GM23338 (cell line): ENCODE results near the gene CABLES2. TPM values are rescaled to one million over a fixed set of nuclear protein-coding genes. Genes with fewer than 3 reads are reported as not detected.

Source experiments
- ATAC-seq: fragments of 200-7000 bp; cut with Tn5 transposase; 3 replicates; pipeline ENCODE4 v1.9.1; 2020
- DNase-seq: peaks from one replicate; pipeline ENCODE4 v3.0.0-alpha.2; 2015; ENCODE audit warnings: low spot score
- H2AFZ ChIP-seq: fragments of 200-600 bp; sonication (generic); 2 replicates; pipeline ENCODE4 v1.8.0; 2016; ENCODE audit warnings: antibody characterized with exemption, mild to moderate bottlenecking, moderate library complexity
- H3F3A ChIP-seq: fragments of 200-600 bp; sonication (generic); replicated peaks from 2 replicates; pipeline ENCODE4 v1.8.0; 2017; ENCODE audit warnings: antibody characterized with exemption, mixed run types, low read depth
- H3K27ac ChIP-seq: fragments of 200-600 bp; sonication (generic); 2 replicates; pipeline ENCODE4 v1.6.1; 2016; ENCODE audit warnings: low read depth
- H3K27me3 ChIP-seq: fragments of 200-600 bp; sonication (generic); 2 replicates; pipeline ENCODE4 v1.8.0; 2016; ENCODE audit warnings: mild to moderate bottlenecking, mixed run types, moderate library complexity; ENCODE audit not compliant: insufficient read depth
- H3K36me3 ChIP-seq: fragments of 200-600 bp; sonication (generic); 2 replicates; pipeline ENCODE4 v1.8.0; 2016; ENCODE audit warnings: mild to moderate bottlenecking; ENCODE audit not compliant: insufficient read depth
- H3K4me1 ChIP-seq: fragments of 200-600 bp; sonication (generic); 2 replicates; pipeline ENCODE4 v1.8.0; 2016; ENCODE audit warnings: mild to moderate bottlenecking, moderate library complexity; ENCODE audit not compliant: insufficient read depth
- H3K4me2 ChIP-seq: fragments of 200-600 bp; sonication (generic); 2 replicates; pipeline ENCODE4 v1.7.1; 2017; ENCODE audit warnings: mixed run types
- H3K4me3 ChIP-seq: fragments of 200-600 bp; sonication (generic); 2 replicates; pipeline ENCODE4 v1.6.1; 2016; ENCODE audit warnings: mixed run types
- H3K79me2 ChIP-seq: fragments of 200-600 bp; sonication (generic); replicated peaks from 2 replicates; pipeline ENCODE4 v1.8.0; 2017; ENCODE audit warnings: mild to moderate bottlenecking; ENCODE audit not compliant: insufficient read depth
- H3K9me2 ChIP-seq: fragments of 200-600 bp; sonication (generic); 2 replicates; pipeline ENCODE4 v1.8.0; 2017; ENCODE audit not compliant: insufficient read depth
- H4K20me1 ChIP-seq: fragments of 200-600 bp; sonication (generic); replicated peaks from 2 replicates; pipeline ENCODE4 v1.8.0; 2017; ENCODE audit warnings: mild to moderate bottlenecking; ENCODE audit not compliant: insufficient read depth
- H3K27ac Mint-ChIP-seq: 2 replicates; pipeline ENCODE4 v1.8.0; 2020; ENCODE audit warnings: inconsistent platforms, mild to moderate bottlenecking, moderate library complexity, mixed read lengths
- H3K27me3 Mint-ChIP-seq: 3 replicates; pipeline ENCODE4 v1.8.0; 2022; ENCODE audit warnings: low read depth, mild to moderate bottlenecking, moderate library complexity, mixed read lengths, inconsistent platforms; ENCODE audit not compliant: insufficient read depth, poor library complexity
- H3K36me3 Mint-ChIP-seq: 3 replicates; pipeline ENCODE4 v1.8.0; 2021; ENCODE audit warnings: low read depth, mild to moderate bottlenecking, inconsistent platforms, moderate library complexity, mixed read lengths
- H3K4me1 Mint-ChIP-seq: 3 replicates; pipeline ENCODE4 v1.8.0; 2020; ENCODE audit warnings: mild to moderate bottlenecking, inconsistent platforms, mixed read lengths
- H3K4me3 Mint-ChIP-seq: 3 replicates; pipeline ENCODE4 v1.8.0; 2021; ENCODE audit warnings: moderate library complexity, mild to moderate bottlenecking, inconsistent platforms, mixed read lengths
- H3K9me3 Mint-ChIP-seq: 3 replicates; pipeline ENCODE4 v1.8.0; 2020; ENCODE audit warnings: moderate library complexity, mild to moderate bottlenecking, inconsistent platforms, mixed read lengths
- STAT1 ChIP-seq: IDR thresholded peaks from one replicate; pipeline ENCODE4 v1.6.1; 2016; ENCODE audit warnings: antibody characterized with exemption; ENCODE audit not compliant: unreplicated experiment
- ZNF331 ChIP-seq: fragments of 250-450 bp; sonication (Bioruptor Pico); IDR thresholded peaks from 2 replicates; pipeline ENCODE4 v1.5.0; 2020; ENCODE audit warnings: low read depth, mild to moderate bottlenecking, moderate library complexity
- polyA plus RNA-seq: library from polyadenylated mRNA; unstranded; fragments of >200 nt; fragmentation: Nextera tagmentation; extraction: Ambion mirVana; gene quantifications from 2 replicates; pipeline ENCODE4 v1.2.1, GENCODE V29; 2016
- total RNA-seq: library from RNA; depleted of rRNA; stranded (reverse); fragments of >200 nt; shearing (Covaris generic); gene quantifications from 2 replicates; pipeline ENCODE4 v1.2.3, GENCODE V29; 2014
- TF ChIP-seq, protein P1 (sequence below): fragments of 250-450 bp; sonication (Bioruptor Pico); IDR thresholded peaks from 2 replicates; pipeline ENCODE4 v1.5.0; 2020; ENCODE audit warnings: mild to moderate bottlenecking, moderate library complexity
- TF ChIP-seq, protein P2 (sequence below), 2 experiments: fragments of 200-600 bp in 1 of 2; sonication (generic) in 1 of 2; conservative IDR thresholded peaks; 2 replicates each; pipeline versions ENCODE4 v1.5.1 to v1.6.1; 2016 to 2017; ENCODE audit warnings: antibody characterized with exemption in 2 of 2, low read depth in 2 of 2, mild to moderate bottlenecking in 2 of 2, moderate library complexity in 1 of 2
- TF ChIP-seq, protein P3 (sequence below): IDR thresholded peaks from one replicate; pipeline ENCODE4 v1.6.1; 2018; ENCODE audit warnings: antibody characterized with exemption; ENCODE audit not compliant: unreplicated experiment
- TF ChIP-seq, protein P4 (sequence below): IDR thresholded peaks from 2 replicates; pipeline ENCODE4 v1.6.1; 2016; ENCODE audit warnings: antibody characterized with exemption

The CABLES2 gene
- total and polyA plus RNA-seq, 2 experiments from 2014 or later = 4.3 to 12.7 TPM

DNA sequence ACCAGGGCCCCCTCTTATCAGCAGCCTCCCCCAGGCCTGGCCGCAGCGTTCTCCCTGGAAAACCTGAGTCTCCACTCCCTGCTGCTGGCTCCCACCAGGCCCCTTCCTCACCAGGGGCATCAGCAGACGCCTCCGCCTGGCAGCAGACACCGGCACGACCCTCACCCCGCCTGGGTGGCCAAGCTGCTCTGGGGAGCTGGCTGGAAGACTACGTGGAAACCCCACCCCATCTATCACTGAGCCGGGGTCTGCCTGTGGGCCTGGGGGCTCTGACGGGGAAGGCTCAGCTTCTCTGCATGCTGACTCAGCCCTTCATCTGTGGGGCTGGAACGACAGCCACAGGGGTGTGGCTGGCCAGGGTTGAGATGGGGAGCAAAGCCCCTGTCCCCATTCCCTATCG is 39.4 kb upstream of the CABLES2 start:
- H3K4me1 ChIP-seq = no peaks in the 10 kb centered on the region
- no peaks in the 10 kb centered on the region for H4K20me1 ChIP-seq
- no peaks in the 10 kb centered on the region for H3K9me3 Mint-ChIP-seq
- TF ChIP-seq, protein P1, sequence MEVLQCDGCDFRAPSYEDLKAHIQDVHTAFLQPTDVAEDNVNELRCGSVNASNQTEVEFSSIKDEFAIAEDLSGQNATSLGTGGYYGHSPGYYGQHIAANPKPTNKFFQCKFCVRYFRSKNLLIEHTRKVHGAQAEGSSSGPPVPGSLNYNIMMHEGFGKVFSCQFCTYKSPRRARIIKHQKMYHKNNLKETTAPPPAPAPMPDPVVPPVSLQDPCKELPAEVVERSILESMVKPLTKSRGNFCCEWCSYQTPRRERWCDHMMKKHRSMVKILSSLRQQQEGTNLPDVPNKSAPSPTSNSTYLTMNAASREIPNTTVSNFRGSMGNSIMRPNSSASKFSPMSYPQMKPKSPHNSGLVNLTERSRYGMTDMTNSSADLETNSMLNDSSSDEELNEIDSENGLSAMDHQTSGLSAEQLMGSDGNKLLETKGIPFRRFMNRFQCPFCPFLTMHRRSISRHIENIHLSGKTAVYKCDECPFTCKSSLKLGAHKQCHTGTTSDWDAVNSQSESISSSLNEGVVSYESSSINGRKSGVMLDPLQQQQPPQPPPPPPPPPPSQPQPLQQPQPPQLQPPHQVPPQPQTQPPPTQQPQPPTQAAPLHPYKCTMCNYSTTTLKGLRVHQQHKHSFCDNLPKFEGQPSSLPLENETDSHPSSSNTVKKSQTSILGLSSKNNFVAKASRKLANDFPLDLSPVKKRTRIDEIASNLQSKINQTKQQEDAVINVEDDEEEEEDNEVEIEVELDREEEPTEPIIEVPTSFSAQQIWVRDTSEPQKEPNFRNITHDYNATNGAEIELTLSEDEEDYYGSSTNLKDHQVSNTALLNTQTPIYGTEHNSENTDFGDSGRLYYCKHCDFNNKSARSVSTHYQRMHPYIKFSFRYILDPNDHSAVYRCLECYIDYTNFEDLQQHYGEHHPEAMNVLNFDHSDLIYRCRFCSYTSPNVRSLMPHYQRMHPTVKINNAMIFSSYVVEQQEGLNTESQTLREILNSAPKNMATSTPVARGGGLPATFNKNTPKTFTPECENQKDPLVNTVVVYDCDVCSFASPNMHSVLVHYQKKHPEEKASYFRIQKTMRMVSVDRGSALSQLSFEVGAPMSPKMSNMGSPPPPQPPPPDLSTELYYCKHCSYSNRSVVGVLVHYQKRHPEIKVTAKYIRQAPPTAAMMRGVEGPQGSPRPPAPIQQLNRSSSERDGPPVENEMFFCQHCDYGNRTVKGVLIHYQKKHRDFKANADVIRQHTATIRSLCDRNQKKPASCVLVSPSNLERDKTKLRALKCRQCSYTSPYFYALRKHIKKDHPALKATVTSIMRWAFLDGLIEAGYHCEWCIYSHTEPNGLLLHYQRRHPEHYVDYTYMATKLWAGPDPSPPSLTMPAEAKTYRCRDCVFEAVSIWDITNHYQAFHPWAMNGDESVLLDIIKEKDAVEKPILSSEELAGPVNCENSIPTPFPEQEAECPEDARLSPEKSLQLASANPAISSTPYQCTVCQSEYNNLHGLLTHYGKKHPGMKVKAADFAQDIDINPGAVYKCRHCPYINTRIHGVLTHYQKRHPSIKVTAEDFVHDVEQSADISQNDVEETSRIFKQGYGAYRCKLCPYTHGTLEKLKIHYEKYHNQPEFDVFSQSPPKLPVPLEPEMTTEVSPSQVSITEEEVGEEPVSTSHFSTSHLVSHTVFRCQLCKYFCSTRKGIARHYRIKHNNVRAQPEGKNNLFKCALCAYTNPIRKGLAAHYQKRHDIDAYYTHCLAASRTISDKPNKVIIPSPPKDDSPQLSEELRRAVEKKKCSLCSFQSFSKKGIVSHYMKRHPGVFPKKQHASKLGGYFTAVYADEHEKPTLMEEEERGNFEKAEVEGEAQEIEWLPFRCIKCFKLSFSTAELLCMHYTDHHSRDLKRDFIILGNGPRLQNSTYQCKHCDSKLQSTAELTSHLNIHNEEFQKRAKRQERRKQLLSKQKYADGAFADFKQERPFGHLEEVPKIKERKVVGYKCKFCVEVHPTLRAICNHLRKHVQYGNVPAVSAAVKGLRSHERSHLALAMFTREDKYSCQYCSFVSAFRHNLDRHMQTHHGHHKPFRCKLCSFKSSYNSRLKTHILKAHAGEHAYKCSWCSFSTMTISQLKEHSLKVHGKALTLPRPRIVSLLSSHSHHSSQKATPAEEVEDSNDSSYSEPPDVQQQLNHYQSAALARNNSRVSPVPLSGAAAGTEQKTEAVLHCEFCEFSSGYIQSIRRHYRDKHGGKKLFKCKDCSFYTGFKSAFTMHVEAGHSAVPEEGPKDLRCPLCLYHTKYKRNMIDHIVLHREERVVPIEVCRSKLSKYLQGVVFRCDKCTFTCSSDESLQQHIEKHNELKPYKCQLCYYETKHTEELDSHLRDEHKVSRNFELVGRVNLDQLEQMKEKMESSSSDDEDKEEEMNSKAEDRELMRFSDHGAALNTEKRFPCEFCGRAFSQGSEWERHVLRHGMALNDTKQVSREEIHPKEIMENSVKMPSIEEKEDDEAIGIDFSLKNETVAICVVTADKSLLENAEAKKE (CRISPR knock-in tag) = no peak
- TF ChIP-seq, protein P2, sequence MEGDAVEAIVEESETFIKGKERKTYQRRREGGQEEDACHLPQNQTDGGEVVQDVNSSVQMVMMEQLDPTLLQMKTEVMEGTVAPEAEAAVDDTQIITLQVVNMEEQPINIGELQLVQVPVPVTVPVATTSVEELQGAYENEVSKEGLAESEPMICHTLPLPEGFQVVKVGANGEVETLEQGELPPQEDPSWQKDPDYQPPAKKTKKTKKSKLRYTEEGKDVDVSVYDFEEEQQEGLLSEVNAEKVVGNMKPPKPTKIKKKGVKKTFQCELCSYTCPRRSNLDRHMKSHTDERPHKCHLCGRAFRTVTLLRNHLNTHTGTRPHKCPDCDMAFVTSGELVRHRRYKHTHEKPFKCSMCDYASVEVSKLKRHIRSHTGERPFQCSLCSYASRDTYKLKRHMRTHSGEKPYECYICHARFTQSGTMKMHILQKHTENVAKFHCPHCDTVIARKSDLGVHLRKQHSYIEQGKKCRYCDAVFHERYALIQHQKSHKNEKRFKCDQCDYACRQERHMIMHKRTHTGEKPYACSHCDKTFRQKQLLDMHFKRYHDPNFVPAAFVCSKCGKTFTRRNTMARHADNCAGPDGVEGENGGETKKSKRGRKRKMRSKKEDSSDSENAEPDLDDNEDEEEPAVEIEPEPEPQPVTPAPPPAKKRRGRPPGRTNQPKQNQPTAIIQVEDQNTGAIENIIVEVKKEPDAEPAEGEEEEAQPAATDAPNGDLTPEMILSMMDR (conservative IDR thresholded peaks at IDR 0.05; ENCODE audit: low read depth in 2 of 2) = no peak
- TF ChIP-seq, protein P3, sequence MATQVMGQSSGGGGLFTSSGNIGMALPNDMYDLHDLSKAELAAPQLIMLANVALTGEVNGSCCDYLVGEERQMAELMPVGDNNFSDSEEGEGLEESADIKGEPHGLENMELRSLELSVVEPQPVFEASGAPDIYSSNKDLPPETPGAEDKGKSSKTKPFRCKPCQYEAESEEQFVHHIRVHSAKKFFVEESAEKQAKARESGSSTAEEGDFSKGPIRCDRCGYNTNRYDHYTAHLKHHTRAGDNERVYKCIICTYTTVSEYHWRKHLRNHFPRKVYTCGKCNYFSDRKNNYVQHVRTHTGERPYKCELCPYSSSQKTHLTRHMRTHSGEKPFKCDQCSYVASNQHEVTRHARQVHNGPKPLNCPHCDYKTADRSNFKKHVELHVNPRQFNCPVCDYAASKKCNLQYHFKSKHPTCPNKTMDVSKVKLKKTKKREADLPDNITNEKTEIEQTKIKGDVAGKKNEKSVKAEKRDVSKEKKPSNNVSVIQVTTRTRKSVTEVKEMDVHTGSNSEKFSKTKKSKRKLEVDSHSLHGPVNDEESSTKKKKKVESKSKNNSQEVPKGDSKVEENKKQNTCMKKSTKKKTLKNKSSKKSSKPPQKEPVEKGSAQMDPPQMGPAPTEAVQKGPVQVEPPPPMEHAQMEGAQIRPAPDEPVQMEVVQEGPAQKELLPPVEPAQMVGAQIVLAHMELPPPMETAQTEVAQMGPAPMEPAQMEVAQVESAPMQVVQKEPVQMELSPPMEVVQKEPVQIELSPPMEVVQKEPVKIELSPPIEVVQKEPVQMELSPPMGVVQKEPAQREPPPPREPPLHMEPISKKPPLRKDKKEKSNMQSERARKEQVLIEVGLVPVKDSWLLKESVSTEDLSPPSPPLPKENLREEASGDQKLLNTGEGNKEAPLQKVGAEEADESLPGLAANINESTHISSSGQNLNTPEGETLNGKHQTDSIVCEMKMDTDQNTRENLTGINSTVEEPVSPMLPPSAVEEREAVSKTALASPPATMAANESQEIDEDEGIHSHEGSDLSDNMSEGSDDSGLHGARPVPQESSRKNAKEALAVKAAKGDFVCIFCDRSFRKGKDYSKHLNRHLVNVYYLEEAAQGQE = no peak
- TF ChIP-seq STAT1 = no peak
- TF ChIP-seq ZNF331 (CRISPR knock-in tag) = no peak
- TF ChIP-seq, protein P4, sequence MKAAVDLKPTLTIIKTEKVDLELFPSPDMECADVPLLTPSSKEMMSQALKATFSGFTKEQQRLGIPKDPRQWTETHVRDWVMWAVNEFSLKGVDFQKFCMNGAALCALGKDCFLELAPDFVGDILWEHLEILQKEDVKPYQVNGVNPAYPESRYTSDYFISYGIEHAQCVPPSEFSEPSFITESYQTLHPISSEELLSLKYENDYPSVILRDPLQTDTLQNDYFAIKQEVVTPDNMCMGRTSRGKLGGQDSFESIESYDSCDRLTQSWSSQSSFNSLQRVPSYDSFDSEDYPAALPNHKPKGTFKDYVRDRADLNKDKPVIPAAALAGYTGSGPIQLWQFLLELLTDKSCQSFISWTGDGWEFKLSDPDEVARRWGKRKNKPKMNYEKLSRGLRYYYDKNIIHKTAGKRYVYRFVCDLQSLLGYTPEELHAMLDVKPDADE = no peak
- no peak for DNase-seq
- no peaks in the 10 kb centered on the region for H3K4me1 Mint-ChIP-seq
- H3K4me3 ChIP-seq = no peak overlapping the region
- H3K27me3 Mint-ChIP-seq = peaks cover 14% of the 10 kb centered on the region
- H3K36me3 Mint-ChIP-seq = no peaks in the 10 kb centered on the region
- no peaks in the 10 kb centered on the region for H3F3A ChIP-seq
- H2AFZ ChIP-seq = no peak overlapping the region
- H3K27me3 ChIP-seq = no peaks in the 10 kb centered on the region
- H3K27ac Mint-ChIP-seq = no peak overlapping the region
- H3K79me2 ChIP-seq = no peaks in the 10 kb centered on the region
- no peaks in the 10 kb centered on the region for H3K9me2 ChIP-seq
- no peak overlapping the region for H3K4me2 ChIP-seq
- no peaks in the 10 kb centered on the region for H3K36me3 ChIP-seq
- H3K4me3 Mint-ChIP-seq = no peak overlapping the region
- H3K27ac ChIP-seq = no peak overlapping the region
- no peak for ATAC-seq
